K562 (cell line): Measurements from ENCODE around the gene SNRNP70.

Experiments used
- BMI1 ChIP-seq: fragments of 150-350 bp; IDR thresholded peaks from 2 replicates; pipeline ENCODE4 v1.6.1; 2014; ENCODE audit warnings: low read length
- CHD2 ChIP-seq: IDR thresholded peaks from 2 replicates; pipeline ENCODE4 v1.6.1; 2011; ENCODE audit warnings: low read depth, low read length
- NCOA1 ChIP-seq: fragments of 450-650 bp; IDR thresholded peaks from 2 replicates; pipeline ENCODE4 v1.6.1; 2016; ENCODE audit warnings: low read depth
- NKRF ChIP-seq: fragments of 450-650 bp; IDR thresholded peaks from 2 replicates; pipeline ENCODE4 v1.6.1; 2016; ENCODE audit warnings: borderline replicate concordance
- PTTG1 ChIP-seq: fragments of 450-650 bp; IDR thresholded peaks from 2 replicates; pipeline ENCODE4 v1.6.1; 2016; ENCODE audit warnings: low read depth, mild to moderate bottlenecking, missing genetic modification characterization, missing compliant biosample characterization
- RFX5 ChIP-seq: IDR thresholded peaks from 2 replicates; pipeline ENCODE4 v1.6.1; 2011; ENCODE audit warnings: low read depth, mild to moderate bottlenecking, improper control_type of control experiment, low read length
- ZNF431 ChIP-seq: sonication (generic); formaldehyde crosslinking; IDR thresholded peaks from 2 replicates; pipeline ENCODE4 v1.8.0; 2022; ENCODE audit warnings: mild to moderate bottlenecking, missing genetic modification reagents
- ZNF707 ChIP-seq: fragments of 250-450 bp; sonication (Bioruptor Pico); conservative IDR thresholded peaks from 2 replicates; pipeline ENCODE4 v1.8.0; 2022; ENCODE audit warnings: inconsistent platforms, mild to moderate bottlenecking, moderate library complexity
- TF ChIP-seq, protein P1 (sequence below): fragments of 450-650 bp; IDR thresholded peaks from 2 replicates; pipeline ENCODE4 v1.6.1; 2016; ENCODE audit warnings: low read depth
- TF ChIP-seq, protein P2 (sequence below): fragments of 250-450 bp; sonication (Bioruptor Pico); IDR thresholded peaks from 2 replicates; pipeline ENCODE4 v1.5.0; 2021
- TF ChIP-seq, protein P3 (sequence below), 3 experiments: IDR thresholded peaks in 2 of 3; conservative IDR thresholded peaks in 1 of 3; 2 replicates each; pipeline ENCODE4 v1.5.1; 2011 to 2012; ENCODE audit warnings: low read length in 3 of 3, mild to moderate bottlenecking in 3 of 3, control low read depth in 2 of 3, improper control_type of control experiment in 1 of 3, inconsistent platforms in 1 of 3, low read depth in 1 of 3, mixed read lengths in 1 of 3, moderate library complexity in 1 of 3; ENCODE audit not compliant: insufficient read depth in 2 of 3

DNA sequence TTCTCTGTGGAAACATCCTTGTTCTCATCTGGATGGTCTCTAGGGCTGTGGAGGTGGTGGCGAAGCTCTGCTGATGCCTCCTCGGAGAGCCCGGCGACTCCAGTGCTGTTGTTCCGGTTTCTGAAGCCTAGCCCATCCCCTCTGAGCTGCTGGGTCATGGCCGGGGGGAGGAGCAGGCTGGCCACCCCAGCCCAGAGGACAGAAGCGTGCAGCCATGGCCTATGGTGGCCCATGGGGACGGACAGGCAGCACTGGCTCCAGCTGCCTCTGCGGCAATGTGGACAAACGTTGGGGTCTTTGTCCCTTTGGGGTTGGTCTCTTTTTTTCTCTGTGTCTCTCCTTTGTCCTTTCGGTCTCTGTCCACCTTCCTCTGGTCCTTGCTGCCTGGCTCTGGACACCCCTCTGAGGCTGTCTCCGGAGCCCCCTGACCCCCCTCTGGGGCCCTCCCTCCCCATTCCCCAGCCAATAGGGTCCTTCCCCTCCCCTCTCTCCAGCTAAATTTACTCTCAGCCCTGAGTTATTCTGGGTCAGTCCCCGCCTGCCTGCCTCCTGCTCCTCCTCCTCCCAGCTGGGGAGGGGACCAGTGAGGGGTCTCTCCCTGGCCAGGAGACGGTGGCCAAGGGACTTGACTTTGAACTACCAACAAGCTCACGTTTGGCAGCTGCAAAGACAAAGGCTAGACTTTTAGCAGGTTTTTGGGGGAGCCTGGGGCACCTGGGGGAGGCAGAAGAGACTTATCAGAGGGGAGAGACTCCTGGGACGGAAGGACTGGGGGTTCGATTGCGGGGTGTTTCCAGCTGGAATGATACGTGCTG lies 70.0 kb downstream of the SNRNP70 start, which contains the start of gene HRC:
- no peak for TF ChIP-seq RFX5
- TF ChIP-seq, protein P1, sequence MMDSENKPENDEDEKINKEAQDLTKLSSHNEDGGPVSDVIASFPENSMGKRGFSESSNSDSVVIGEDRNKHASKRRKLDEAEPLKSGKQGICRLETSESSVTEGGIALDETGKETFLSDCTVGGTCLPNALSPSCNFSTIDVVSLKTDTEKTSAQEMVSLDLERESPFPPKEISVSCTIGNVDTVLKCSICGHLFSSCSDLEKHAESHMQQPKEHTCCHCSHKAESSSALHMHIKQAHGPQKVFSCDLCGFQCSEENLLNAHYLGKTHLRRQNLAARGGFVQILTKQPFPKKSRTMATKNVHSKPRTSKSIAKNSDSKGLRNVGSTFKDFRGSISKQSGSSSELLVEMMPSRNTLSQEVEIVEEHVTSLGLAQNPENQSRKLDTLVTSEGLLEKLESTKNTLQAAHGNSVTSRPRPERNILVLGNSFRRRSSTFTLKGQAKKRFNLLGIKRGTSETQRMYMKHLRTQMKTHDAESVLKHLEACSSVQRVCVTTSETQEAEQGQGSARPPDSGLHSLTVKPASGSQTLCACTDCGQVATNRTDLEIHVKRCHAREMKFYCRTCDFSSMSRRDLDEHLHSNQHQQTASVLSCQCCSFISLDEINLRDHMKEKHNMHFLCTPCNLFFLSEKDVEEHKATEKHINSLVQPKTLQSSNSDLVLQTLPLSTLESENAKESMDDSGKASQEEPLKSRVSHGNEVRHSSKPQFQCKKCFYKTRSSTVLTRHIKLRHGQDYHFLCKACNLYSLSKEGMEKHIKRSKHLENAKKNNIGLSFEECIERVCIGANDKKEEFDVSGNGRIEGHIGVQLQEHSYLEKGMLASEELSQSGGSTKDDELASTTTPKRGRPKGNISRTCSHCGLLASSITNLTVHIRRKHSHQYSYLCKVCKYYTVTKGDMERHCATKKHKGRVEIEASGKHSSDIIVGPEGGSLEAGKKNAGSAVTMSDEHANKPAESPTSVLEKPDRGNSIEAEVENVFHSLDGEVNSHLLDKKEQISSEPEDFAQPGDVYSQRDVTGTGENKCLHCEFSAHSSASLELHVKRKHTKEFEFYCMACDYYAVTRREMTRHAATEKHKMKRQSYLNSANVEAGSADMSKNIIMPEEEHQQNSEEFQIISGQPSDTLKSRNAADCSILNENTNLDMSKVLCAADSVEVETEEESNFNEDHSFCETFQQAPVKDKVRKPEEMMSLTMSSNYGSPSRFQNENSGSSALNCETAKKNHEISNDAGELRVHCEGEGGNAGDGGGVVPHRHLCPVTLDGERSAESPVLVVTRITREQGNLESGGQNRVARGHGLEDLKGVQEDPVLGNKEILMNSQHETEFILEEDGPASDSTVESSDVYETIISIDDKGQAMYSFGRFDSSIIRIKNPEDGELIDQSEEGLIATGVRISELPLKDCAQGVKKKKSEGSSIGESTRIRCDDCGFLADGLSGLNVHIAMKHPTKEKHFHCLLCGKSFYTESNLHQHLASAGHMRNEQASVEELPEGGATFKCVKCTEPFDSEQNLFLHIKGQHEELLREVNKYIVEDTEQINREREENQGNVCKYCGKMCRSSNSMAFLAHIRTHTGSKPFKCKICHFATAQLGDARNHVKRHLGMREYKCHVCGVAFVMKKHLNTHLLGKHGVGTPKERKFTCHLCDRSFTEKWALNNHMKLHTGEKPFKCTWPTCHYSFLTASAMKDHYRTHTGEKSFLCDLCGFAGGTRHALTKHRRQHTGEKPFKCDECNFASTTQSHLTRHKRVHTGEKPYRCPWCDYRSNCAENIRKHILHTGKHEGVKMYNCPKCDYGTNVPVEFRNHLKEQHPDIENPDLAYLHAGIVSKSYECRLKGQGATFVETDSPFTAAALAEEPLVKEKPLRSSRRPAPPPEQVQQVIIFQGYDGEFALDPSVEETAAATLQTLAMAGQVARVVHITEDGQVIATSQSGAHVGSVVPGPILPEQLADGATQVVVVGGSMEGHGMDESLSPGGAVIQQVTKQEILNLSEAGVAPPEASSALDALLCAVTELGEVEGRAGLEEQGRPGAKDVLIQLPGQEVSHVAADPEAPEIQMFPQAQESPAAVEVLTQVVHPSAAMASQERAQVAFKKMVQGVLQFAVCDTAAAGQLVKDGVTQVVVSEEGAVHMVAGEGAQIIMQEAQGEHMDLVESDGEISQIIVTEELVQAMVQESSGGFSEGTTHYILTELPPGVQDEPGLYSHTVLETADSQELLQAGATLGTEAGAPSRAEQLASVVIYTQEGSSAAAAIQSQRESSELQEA: peak; percentile 89
- TF ChIP-seq, protein P2, sequence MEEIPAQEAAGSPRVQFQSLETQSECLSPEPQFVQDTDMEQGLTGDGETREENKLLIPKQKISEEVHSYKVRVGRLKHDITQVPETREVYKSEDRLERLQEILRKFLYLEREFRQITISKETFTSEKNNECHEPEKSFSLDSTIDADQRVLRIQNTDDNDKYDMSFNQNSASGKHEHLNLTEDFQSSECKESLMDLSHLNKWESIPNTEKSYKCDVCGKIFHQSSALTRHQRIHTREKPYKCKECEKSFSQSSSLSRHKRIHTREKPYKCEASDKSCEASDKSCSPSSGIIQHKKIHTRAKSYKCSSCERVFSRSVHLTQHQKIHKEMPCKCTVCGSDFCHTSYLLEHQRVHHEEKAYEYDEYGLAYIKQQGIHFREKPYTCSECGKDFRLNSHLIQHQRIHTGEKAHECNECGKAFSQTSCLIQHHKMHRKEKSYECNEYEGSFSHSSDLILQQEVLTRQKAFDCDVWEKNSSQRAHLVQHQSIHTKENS (CRISPR knock-in tag): no peak
- TF ChIP-seq, protein P3, sequence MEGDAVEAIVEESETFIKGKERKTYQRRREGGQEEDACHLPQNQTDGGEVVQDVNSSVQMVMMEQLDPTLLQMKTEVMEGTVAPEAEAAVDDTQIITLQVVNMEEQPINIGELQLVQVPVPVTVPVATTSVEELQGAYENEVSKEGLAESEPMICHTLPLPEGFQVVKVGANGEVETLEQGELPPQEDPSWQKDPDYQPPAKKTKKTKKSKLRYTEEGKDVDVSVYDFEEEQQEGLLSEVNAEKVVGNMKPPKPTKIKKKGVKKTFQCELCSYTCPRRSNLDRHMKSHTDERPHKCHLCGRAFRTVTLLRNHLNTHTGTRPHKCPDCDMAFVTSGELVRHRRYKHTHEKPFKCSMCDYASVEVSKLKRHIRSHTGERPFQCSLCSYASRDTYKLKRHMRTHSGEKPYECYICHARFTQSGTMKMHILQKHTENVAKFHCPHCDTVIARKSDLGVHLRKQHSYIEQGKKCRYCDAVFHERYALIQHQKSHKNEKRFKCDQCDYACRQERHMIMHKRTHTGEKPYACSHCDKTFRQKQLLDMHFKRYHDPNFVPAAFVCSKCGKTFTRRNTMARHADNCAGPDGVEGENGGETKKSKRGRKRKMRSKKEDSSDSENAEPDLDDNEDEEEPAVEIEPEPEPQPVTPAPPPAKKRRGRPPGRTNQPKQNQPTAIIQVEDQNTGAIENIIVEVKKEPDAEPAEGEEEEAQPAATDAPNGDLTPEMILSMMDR (IDR thresholded peaks at IDR 0.05 in 2 of 3, conservative IDR thresholded peaks at IDR 0.05 in 1 of 3; ENCODE audit: insufficient read depth in 2 of 3, low read depth in 1 of 3, low read length in 3 of 3): no peak
- TF ChIP-seq CHD2: peak; percentile 48
- TF ChIP-seq NKRF: peak; percentile 65; the same call in 1 of the 2 replicates
- TF ChIP-seq ZNF431 (CRISPR knock-in tag): no peak
- no peak for TF ChIP-seq ZNF707
- TF ChIP-seq BMI1: no peak
- TF ChIP-seq PTTG1: no peak
- peak; percentile 55; the same call in 1 of the 2 replicates for TF ChIP-seq NCOA1
